Measurements from ENCODE around the gene CSAD. TPM values are rescaled to one million over a fixed set of nuclear protein-coding genes. Genes with fewer than 3 reads are reported as not detected.

CSAD gene
- total and polyA plus RNA-seq, 2 of the 13 experiments (the other 11 are each of a cell fraction or from before 2014, with no cell fraction given), result 7.2 to 23.5 TPM

DNA sequence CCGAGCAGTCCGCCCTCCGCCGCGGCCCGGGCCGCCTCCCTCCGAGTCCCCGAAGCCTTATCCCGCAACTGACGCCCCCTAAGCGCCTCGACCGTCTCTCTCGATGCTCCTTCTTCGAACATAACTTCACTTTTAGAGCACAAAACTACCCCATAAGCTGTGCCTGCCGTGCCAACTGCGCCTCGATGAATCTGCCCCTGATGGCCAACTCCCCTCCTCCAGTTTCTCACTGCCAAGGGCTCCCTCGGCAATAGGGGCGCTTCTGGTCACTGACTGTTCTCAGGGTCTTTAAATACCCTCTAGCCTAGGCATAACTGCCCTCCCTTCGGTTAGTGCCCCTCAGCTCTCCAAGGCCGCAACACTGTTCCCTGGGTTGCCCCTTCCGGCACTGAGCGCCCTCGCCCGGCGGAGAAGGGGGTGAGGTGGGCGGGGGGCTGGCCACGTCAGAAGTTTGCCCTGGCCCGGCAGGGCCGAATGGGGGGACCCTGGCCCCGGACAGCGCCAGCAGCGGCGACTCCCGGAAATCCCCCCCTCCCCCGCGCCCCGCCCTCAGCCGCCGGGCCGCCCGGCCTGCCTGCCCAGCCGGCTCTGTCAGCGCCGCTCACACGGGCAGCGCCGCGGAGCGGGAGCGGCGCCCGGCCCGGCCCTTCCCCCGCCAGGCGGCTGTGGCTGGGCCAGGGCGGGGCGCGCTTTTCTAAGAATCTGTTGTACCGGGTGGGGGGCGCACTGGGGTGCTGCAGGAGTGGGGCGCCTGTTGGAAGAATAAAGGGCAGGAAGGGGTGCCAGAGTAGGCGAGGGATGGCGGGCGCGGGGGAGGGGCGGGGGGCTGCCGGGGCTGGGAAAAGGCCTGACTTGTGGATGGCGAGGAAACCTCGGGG is 40.7 kb upstream of the CSAD start (continued):
- TF ChIP-seq, protein P1, sequence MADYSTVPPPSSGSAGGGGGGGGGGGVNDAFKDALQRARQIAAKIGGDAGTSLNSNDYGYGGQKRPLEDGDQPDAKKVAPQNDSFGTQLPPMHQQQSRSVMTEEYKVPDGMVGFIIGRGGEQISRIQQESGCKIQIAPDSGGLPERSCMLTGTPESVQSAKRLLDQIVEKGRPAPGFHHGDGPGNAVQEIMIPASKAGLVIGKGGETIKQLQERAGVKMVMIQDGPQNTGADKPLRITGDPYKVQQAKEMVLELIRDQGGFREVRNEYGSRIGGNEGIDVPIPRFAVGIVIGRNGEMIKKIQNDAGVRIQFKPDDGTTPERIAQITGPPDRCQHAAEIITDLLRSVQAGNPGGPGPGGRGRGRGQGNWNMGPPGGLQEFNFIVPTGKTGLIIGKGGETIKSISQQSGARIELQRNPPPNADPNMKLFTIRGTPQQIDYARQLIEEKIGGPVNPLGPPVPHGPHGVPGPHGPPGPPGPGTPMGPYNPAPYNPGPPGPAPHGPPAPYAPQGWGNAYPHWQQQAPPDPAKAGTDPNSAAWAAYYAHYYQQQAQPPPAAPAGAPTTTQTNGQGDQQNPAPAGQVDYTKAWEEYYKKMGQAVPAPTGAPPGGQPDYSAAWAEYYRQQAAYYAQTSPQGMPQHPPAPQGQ (CRISPR knock-in tag; IDR thresholded peaks at IDR 0.05; ENCODE audit: borderline replicate concordance), result no peak
- TF ChIP-seq AGO1 (IDR thresholded peaks at IDR 0.05; ENCODE audit: low read depth, low read length, poor library complexity, severe bottlenecking) (peak; percentile 9), GABPA (IDR thresholded peaks at IDR 0.05; ENCODE audit: low read depth, low read length) (0 out of 2 replicates have a peak, but pooled peaks have one; percentile 22), GABPA (CRISPR knock-in tag; IDR thresholded peaks at IDR 0.05; ENCODE audit: low read depth) (peak; percentile 68), ZNF598 (CRISPR knock-in tag; IDR thresholded peaks at IDR 0.05; ENCODE audit: borderline replicate concordance) (peak; percentile 48; the same call in 1 of the 2 replicates), NRL (CRISPR knock-in tag; IDR thresholded peaks at IDR 0.05; ENCODE audit: borderline replicate concordance) (no peak; the same call in 1 of the 2 replicates), KDM5B (CRISPR knock-in tag; IDR thresholded peaks at IDR 0.05; ENCODE audit: borderline replicate concordance) (peak; percentile 25; the same call in 1 of the 2 replicates), NFKBIZ (CRISPR knock-in tag; IDR thresholded peaks at IDR 0.05) (peak; percentile 19; the same call in 1 of the 2 replicates), SRSF1 (optimal IDR thresholded peaks at IDR 0.05; ENCODE audit: low read depth, low read length) (peak; percentile 35), GATAD1 (CRISPR knock-in tag; IDR thresholded peaks at IDR 0.05) (peak; percentile 46; the same call in 1 of the 2 replicates), ZNF143 (CRISPR knock-in tag; IDR thresholded peaks at IDR 0.05) (0 out of 2 replicates have a peak, but pooled peaks have one; percentile 6), PCBP1 (IDR thresholded peaks at IDR 0.05; ENCODE audit: borderline replicate concordance, low read depth, low read length) (peak; percentile 62; the same call in 1 of the 2 replicates), MAF1 (CRISPR knock-in tag; IDR thresholded peaks at IDR 0.05; ENCODE audit: borderline replicate concordance) (peak; percentile 51; the same call in 1 of the 2 replicates), SALL1 (CRISPR knock-in tag; IDR thresholded peaks at IDR 0.05) (peak; percentile 37; the same call in 1 of the 2 replicates), CEBPG (CRISPR knock-in tag; IDR thresholded peaks at IDR 0.05) (no peak), ZNF879 (CRISPR knock-in tag; IDR thresholded peaks at IDR 0.05) (no peak), ZNF225 (CRISPR knock-in tag; IDR thresholded peaks at IDR 0.05) (0 out of 2 replicates have a peak, but pooled peaks have one; percentile 29), ZC3H13 (CRISPR knock-in tag; IDR thresholded peaks at IDR 0.05) (peak; percentile 30; the same call in 1 of the 2 replicates), SP2 (CRISPR knock-in tag; IDR thresholded peaks at IDR 0.05) (0 out of 2 replicates have a peak, but pooled peaks have one; percentile 45), HNRNPL (IDR thresholded peaks at IDR 0.05; ENCODE audit: low read depth, low read length) (peak; percentile 95), ZBTB7A (CRISPR knock-in tag; IDR thresholded peaks at IDR 0.05) (peak; percentile 83; the same call in 1 of the 2 replicates)
- TF ChIP-seq, protein P2, sequence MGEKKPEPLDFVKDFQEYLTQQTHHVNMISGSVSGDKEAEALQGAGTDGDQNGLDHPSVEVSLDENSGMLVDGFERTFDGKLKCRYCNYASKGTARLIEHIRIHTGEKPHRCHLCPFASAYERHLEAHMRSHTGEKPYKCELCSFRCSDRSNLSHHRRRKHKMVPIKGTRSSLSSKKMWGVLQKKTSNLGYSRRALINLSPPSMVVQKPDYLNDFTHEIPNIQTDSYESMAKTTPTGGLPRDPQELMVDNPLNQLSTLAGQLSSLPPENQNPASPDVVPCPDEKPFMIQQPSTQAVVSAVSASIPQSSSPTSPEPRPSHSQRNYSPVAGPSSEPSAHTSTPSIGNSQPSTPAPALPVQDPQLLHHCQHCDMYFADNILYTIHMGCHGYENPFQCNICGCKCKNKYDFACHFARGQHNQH (CRISPR knock-in tag; IDR thresholded peaks at IDR 0.05), result 0 out of 2 replicates have a peak, but pooled peaks have one; percentile 6
- TF ChIP-seq, protein P3, sequence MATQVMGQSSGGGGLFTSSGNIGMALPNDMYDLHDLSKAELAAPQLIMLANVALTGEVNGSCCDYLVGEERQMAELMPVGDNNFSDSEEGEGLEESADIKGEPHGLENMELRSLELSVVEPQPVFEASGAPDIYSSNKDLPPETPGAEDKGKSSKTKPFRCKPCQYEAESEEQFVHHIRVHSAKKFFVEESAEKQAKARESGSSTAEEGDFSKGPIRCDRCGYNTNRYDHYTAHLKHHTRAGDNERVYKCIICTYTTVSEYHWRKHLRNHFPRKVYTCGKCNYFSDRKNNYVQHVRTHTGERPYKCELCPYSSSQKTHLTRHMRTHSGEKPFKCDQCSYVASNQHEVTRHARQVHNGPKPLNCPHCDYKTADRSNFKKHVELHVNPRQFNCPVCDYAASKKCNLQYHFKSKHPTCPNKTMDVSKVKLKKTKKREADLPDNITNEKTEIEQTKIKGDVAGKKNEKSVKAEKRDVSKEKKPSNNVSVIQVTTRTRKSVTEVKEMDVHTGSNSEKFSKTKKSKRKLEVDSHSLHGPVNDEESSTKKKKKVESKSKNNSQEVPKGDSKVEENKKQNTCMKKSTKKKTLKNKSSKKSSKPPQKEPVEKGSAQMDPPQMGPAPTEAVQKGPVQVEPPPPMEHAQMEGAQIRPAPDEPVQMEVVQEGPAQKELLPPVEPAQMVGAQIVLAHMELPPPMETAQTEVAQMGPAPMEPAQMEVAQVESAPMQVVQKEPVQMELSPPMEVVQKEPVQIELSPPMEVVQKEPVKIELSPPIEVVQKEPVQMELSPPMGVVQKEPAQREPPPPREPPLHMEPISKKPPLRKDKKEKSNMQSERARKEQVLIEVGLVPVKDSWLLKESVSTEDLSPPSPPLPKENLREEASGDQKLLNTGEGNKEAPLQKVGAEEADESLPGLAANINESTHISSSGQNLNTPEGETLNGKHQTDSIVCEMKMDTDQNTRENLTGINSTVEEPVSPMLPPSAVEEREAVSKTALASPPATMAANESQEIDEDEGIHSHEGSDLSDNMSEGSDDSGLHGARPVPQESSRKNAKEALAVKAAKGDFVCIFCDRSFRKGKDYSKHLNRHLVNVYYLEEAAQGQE (IDR thresholded peaks at IDR 0.05; ENCODE audit: borderline replicate concordance in 1 of 2, low read depth in 1 of 2, low read length in 2 of 2), result no peak

Measured in HepG2 (cell line).